WERI-Rb-1 (cell line): ENCODE results near the gene PMP22.

ENCODE experiments used
- DNase-seq: peaks from one replicate; pipeline ENCODE4 v3.0.0-alpha.2; 2020
- H3K27ac ChIP-seq: fragments of 250-450 bp; sonication (Bioruptor Pico); 2 replicates; pipeline ENCODE4 v1.5.1; 2020; ENCODE audit warnings: mild to moderate bottlenecking, moderate library complexity
- H3K27me3 ChIP-seq: fragments of 250-450 bp; sonication (Bioruptor Pico); 2 replicates; pipeline ENCODE4 v1.5.1; 2021; ENCODE audit warnings: mild to moderate bottlenecking, low read depth, moderate library complexity; ENCODE audit not compliant: insufficient read depth, severe bottlenecking
- H3K36me3 ChIP-seq: fragments of 250-450 bp; sonication (Bioruptor Pico); 2 replicates; pipeline ENCODE4 v1.5.1; 2020; ENCODE audit warnings: mild to moderate bottlenecking, moderate library complexity
- H3K4me3 ChIP-seq: 2 replicates; pipeline ENCODE4 v1.5.1; 2011; ENCODE audit warnings: low read depth, mild to moderate bottlenecking, control low read depth, low read length
- H3K9me3 ChIP-seq: fragments of 250-450 bp; sonication (Bioruptor Pico); 2 replicates; pipeline ENCODE4 v1.5.1; 2021; ENCODE audit warnings: mild to moderate bottlenecking, moderate library complexity; ENCODE audit not compliant: severe bottlenecking
- TF ChIP-seq, protein P1 (sequence below): IDR thresholded peaks from 2 replicates; pipeline ENCODE4 v1.5.1; 2011; ENCODE audit warnings: low read depth, mild to moderate bottlenecking, control low read depth, inconsistent platforms, low read length

PMP22 gene

DNA sequence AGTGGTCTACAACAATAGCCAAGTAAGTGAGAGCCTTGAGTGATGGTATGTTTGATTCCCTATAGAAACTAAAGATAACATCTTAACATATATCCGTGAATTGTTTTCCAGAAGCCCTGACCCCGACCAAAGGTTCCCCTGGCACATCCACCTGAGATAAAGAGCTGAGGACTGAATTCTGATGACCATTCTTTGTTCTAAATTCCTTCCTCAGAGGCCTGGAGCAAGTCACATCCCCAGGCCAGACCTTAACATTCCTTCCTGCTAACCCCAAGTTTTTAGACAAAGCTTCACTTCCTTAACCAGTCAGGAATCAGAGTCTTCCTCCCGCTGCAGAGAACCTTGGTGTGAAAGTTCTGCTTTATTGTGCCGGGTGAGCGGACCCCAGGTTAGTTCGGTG lies 83.3 kb downstream of the PMP22 start:
- Histone ChIP-seq H3K27me3 (no peaks in the 10 kb centered on the region), H3K36me3 (no peaks in the 10 kb centered on the region), H3K4me3 (no peak overlapping the region), H3K27ac (no peak overlapping the region), H3K9me3 (no peaks in the 10 kb centered on the region)
- TF ChIP-seq, protein P1, sequence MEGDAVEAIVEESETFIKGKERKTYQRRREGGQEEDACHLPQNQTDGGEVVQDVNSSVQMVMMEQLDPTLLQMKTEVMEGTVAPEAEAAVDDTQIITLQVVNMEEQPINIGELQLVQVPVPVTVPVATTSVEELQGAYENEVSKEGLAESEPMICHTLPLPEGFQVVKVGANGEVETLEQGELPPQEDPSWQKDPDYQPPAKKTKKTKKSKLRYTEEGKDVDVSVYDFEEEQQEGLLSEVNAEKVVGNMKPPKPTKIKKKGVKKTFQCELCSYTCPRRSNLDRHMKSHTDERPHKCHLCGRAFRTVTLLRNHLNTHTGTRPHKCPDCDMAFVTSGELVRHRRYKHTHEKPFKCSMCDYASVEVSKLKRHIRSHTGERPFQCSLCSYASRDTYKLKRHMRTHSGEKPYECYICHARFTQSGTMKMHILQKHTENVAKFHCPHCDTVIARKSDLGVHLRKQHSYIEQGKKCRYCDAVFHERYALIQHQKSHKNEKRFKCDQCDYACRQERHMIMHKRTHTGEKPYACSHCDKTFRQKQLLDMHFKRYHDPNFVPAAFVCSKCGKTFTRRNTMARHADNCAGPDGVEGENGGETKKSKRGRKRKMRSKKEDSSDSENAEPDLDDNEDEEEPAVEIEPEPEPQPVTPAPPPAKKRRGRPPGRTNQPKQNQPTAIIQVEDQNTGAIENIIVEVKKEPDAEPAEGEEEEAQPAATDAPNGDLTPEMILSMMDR, result no peak
- DNase-seq, result no peak

GRCh38 chr17:15181333-15181732 lies 83.8 kb downstream of the PMP22 start:
- no peaks in the 10 kb centered on the region for H3K9me3 ChIP-seq
- no peak for DNase-seq
- no peak overlapping the region for H3K27ac ChIP-seq
- no peaks in the 10 kb centered on the region for H3K27me3 ChIP-seq
- H3K36me3 ChIP-seq, result no peaks in the 10 kb centered on the region
- TF ChIP-seq, protein P1, result no peak
- no peak overlapping the region for H3K4me3 ChIP-seq

- Histone ChIP-seq H3K4me3 (no peak overlapping the region), H3K36me3 (no peaks in the 10 kb centered on the region), H3K27ac (no peak overlapping the region), H3K9me3 (no peaks in the 10 kb centered on the region), H3K27me3 (no peaks in the 10 kb centered on the region)
- TF ChIP-seq, protein P1, result no peak
- DNase-seq, result no peak
These were observed 85.0 kb downstream of the PMP22 start for GRCh38 chr17:15180121-15180561.
